IPS-11a (cell line): ENCODE measurements around the gene ERCC6L.

Source experiments
- H3K4me3 ChIP-seq: one replicate; pipeline ENCODE4 v1.5.1; 2013; ENCODE audit warnings: low read depth, low read length, control low read depth

ERCC6L gene

GRCh38 chrX:72238721-72239475 is at the start of gene ERCC6L:
ERCC6L (minus strand) TSS chrX:72239027; CDS start chrX:72238911, 116 bp downstream.
- peak within 1 kb of the TSS; percentile 66 for H3K4me3 ChIP-seq

GRCh38 chrX:72282302-72282701 is 43.5 kb upstream of the ERCC6L start:
- H3K4me3 ChIP-seq: no peak overlapping the region

- no peak overlapping the region for H3K4me3 ChIP-seq
Measured at GRCh38 chrX:72280321-72280845, 41.6 kb upstream of the ERCC6L start.

- H3K4me3 ChIP-seq: peak overlapping the region; percentile 83
Measured at GRCh38 chrX:72276478-72276953, 37.7 kb upstream of the ERCC6L start.

GRCh38 chrX:72274526-72274925 is 35.7 kb upstream of the ERCC6L start:
- no peak overlapping the region for H3K4me3 ChIP-seq

GRCh38 chrX:72273718-72274117 is 34.9 kb upstream of the ERCC6L start:
- no peak overlapping the region for H3K4me3 ChIP-seq

- H3K4me3 ChIP-seq: no peak overlapping the region
Measured at GRCh38 chrX:72272868-72273267, 34.0 kb upstream of the ERCC6L start.

GRCh38 chrX:72271812-72272211 is 33.0 kb upstream of the ERCC6L start:
- no peak overlapping the region for H3K4me3 ChIP-seq

- no peak overlapping the region for H3K4me3 ChIP-seq
Measured at GRCh38 chrX:72271091-72271788, 32.4 kb upstream of the ERCC6L start.

GRCh38 chrX:72270316-72270866 is 31.6 kb upstream of the ERCC6L start:
- H3K4me3 ChIP-seq: no peak overlapping the region

GRCh38 chrX:72269671-72270251 is 30.9 kb upstream of the ERCC6L start:
- no peak overlapping the region for H3K4me3 ChIP-seq

GRCh38 chrX:72268597-72269365 is 30.0 kb upstream of the ERCC6L start:
- H3K4me3 ChIP-seq: no peak overlapping the region

GRCh38 chrX:72265263-72265662 is 26.4 kb upstream of the ERCC6L start:
- no peak overlapping the region for H3K4me3 ChIP-seq

GRCh38 chrX:72262077-72262476 is 23.2 kb upstream of the ERCC6L start:
- H3K4me3 ChIP-seq: no peak overlapping the region

- no peak overlapping the region for H3K4me3 ChIP-seq
Measured at GRCh38 chrX:72260448-72260847, 21.6 kb upstream of the ERCC6L start.

- no peak overlapping the region for H3K4me3 ChIP-seq
Measured at GRCh38 chrX:72258174-72258573, 19.3 kb upstream of the ERCC6L start.

GRCh38 chrX:72255864-72256263 is 17.0 kb upstream of the ERCC6L start:
- H3K4me3 ChIP-seq: no peak overlapping the region

GRCh38 chrX:72255445-72255844 is 16.6 kb upstream of the ERCC6L start:
- H3K4me3 ChIP-seq: no peak overlapping the region

- no peak overlapping the region for H3K4me3 ChIP-seq
Measured at GRCh38 chrX:72254816-72255215, 16.0 kb upstream of the ERCC6L start.

GRCh38 chrX:72253686-72254085 is 14.9 kb upstream of the ERCC6L start:
- no peak overlapping the region for H3K4me3 ChIP-seq
